ENCODE measurements around the gene FDXACB1.

FDXACB1 gene

GRCh38 chr11:111878849-111879636, at the start of gene FDXACB1, which contains the start of gene CFAP68:
TSS of gene FDXACB1 (minus strand) at chr11:111879165. CDS start at chr11:111879132, 33 bp downstream.
TSS of gene CFAP68 (plus strand) at chr11:111879541. CDS start at chr11:111879561, 20 bp downstream.
- peak; percentile 96 for DNase-seq (ENCODE audit: low read depth)

- peak; percentile 94 for DNase-seq (ENCODE audit: low read depth)
Observed at GRCh38 chr11:111926505-111927391, 47.8 kb upstream of the FDXACB1 start.

GRCh38 chr11:111925953-111926352, 47.0 kb upstream of the FDXACB1 start:
- DNase-seq (ENCODE audit: low read depth), result no peak

- DNase-seq (ENCODE audit: low read depth), result no peak
Observed at GRCh38 chr11:111923951-111924350, 45.0 kb upstream of the FDXACB1 start.

GRCh38 chr11:111923351-111923788, 44.4 kb upstream of the FDXACB1 start:
- peak; percentile 24 for DNase-seq (ENCODE audit: low read depth)

- DNase-seq (ENCODE audit: low read depth), result peak; percentile 82
Observed at GRCh38 chr11:111922803-111923202, 43.8 kb upstream of the FDXACB1 start.

- no peak for DNase-seq (ENCODE audit: low read depth)
Observed at GRCh38 chr11:111921541-111922230, 42.7 kb upstream of the FDXACB1 start.

- DNase-seq (ENCODE audit: low read depth), result no peak
Observed at GRCh38 chr11:111920908-111921307, 41.9 kb upstream of the FDXACB1 start.

- DNase-seq (ENCODE audit: low read depth), result peak; percentile 62
Observed at GRCh38 chr11:111918390-111919256, 39.7 kb upstream of the FDXACB1 start, which contains the start of gene C11orf52. TSS of gene C11orf52 (plus strand) at chr11:111918913. CDS start at chr11:111918973, 60 bp downstream.

- DNase-seq (ENCODE audit: low read depth), result no peak
Observed at GRCh38 chr11:111917788-111918187, 38.8 kb upstream of the FDXACB1 start.

- DNase-seq (ENCODE audit: low read depth), result no peak
Observed at GRCh38 chr11:111917312-111917711, 38.3 kb upstream of the FDXACB1 start.

GRCh38 chr11:111916768-111917167, 37.8 kb upstream of the FDXACB1 start:
- DNase-seq (ENCODE audit: low read depth), result no peak

- DNase-seq (ENCODE audit: low read depth), result no peak
Observed at GRCh38 chr11:111913997-111914396, 35.0 kb upstream of the FDXACB1 start.

GRCh38 chr11:111913031-111913861, 34.3 kb upstream of the FDXACB1 start:
- no peak for DNase-seq (ENCODE audit: low read depth)

- no peak for DNase-seq (ENCODE audit: low read depth)
Observed at GRCh38 chr11:111912535-111912934, 33.6 kb upstream of the FDXACB1 start, which contains the start of gene HSPB2. TSS of gene HSPB2 (plus strand) at chr11:111912734. CDS start at chr11:111912830, 96 bp downstream.

GRCh38 chr11:111911563-111912401, 32.8 kb upstream of the FDXACB1 start, which contains the start of gene CRYAB:
TSS of gene CRYAB (minus strand) at chr11:111911770. CDS start at chr11:111911724, 46 bp downstream.
- peak; percentile 70 for DNase-seq (ENCODE audit: low read depth)

GRCh38 chr11:111910676-111911562, 32.0 kb upstream of the FDXACB1 start:
- DNase-seq (ENCODE audit: low read depth), result no peak

GRCh38 chr11:111909378-111909777, 30.4 kb upstream of the FDXACB1 start:
- no peak for DNase-seq (ENCODE audit: low read depth)
